Activated CD8-positive, alpha-beta T cell treated with anti-CD3 and anti-CD28 coated beads, Interleukin-2, amount 10 ng/mL, durations not matched to agents 7 days and 5 days (primary cell): ENCODE measurements around the gene LY86. TPM values are rescaled to one million over a fixed set of nuclear protein-coding genes. Genes with fewer than 3 reads are reported as not detected.
"Not testable (repeated sequence)": the region's sequence is repeated elsewhere in the genome, so short reads cannot be mapped to it uniquely, and the experiment has no call there.

Source experiments
- ATAC-seq: fragments of 150-1000 bp; cut with Tn5 transposase; one replicate; pipeline ENCODE4 v1.10.0; 2021; ENCODE audit warnings: moderate library complexity
- CTCF ChIA-PET: fragments of 350-600 bp; sonication (Branson Sonifier 250); formaldehyde crosslinking; loops from one replicate; lab custom pipeline; 2021; ENCODE audit warnings: antibody characterized with exemption; lab: Charles Lee
- POLR2A ChIA-PET: fragments of 350-600 bp; sonication (Branson Sonifier 250); formaldehyde crosslinking; loops from one replicate; lab custom pipeline; 2021; ENCODE audit warnings: antibody characterized with exemption; lab: Charles Lee
- DNase-seq: peaks from one replicate; pipeline ENCODE4 v3.0.0-alpha.2; 2020
- H3K27ac Mint-ChIP-seq: one replicate; pipeline ENCODE4 v1.8.0; 2021; ENCODE audit warnings: mild to moderate bottlenecking, mixed read lengths
- H3K27me3 Mint-ChIP-seq: one replicate; pipeline ENCODE4 v1.8.0; 2021; ENCODE audit warnings: low read depth, mixed read lengths
- H3K36me3 Mint-ChIP-seq: one replicate; pipeline ENCODE4 v1.8.0; 2021; ENCODE audit warnings: low read depth, mixed read lengths
- H3K4me1 Mint-ChIP-seq: one replicate; pipeline ENCODE4 v1.8.0; 2021; ENCODE audit warnings: low read depth, mixed read lengths
- H3K4me3 Mint-ChIP-seq: one replicate; pipeline ENCODE4 v1.8.0; 2021; ENCODE audit warnings: mild to moderate bottlenecking, mixed read lengths
- H3K9me3 Mint-ChIP-seq: one replicate; pipeline ENCODE4 v1.8.0; 2022; ENCODE audit warnings: mixed read lengths; ENCODE audit not compliant: insufficient read depth
- total RNA-seq, 2 experiments: library from RNA; stranded (reverse); gene quantifications; one replicate each; pipeline ENCODE4 v1.2.3, GENCODE V29; 2021

Gene LY86
- total RNA-seq, 2 experiments from 2014 or later = 1.9 to 2.9 TPM

DNA sequence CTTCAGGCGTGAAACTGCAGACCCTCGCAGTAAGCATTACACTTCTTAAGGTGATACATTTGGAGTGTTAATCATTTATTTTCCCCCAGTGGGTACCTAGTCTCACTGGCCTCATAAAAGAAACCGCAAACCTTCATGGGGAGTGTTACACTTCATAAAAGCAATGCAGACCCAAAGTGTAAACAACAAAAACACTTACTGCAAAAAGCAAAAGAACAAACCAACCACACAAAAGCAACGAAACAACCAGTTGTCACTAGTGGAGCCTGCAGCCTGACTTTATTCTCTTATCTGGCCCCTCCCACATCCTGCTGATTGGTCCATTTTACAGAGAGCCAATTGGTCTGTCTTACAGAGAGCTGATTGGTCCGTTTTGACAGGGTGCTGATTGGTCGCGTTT, 23.8 kb downstream of the LY86 start:
- Mint-ChIP-seq H3K36me3 (peaks cover 44% of the 10 kb centered on the region), H3K4me3 (no peak overlapping the region), H3K4me1 (peaks cover 80% of the 10 kb centered on the region), H3K9me3 (peaks cover 11% of the 10 kb centered on the region), H3K27ac (peak overlapping the region; percentile 96), H3K27me3 (no peaks in the 10 kb centered on the region)
- ChIA-PET POLR2A (interaction anchor here (1.8 kb wide), 1 partner anchor 43 kb away, joined by 6 read pairs; no protein-coding TSS in a partner anchor), CTCF (interaction anchor here (0.8 kb wide), 1 partner anchor 23 kb away, joined by 5 read pairs; the partner anchor contains the start of gene LY86)
- ATAC-seq = no peak
- peak; percentile 58 for DNase-seq

DNA sequence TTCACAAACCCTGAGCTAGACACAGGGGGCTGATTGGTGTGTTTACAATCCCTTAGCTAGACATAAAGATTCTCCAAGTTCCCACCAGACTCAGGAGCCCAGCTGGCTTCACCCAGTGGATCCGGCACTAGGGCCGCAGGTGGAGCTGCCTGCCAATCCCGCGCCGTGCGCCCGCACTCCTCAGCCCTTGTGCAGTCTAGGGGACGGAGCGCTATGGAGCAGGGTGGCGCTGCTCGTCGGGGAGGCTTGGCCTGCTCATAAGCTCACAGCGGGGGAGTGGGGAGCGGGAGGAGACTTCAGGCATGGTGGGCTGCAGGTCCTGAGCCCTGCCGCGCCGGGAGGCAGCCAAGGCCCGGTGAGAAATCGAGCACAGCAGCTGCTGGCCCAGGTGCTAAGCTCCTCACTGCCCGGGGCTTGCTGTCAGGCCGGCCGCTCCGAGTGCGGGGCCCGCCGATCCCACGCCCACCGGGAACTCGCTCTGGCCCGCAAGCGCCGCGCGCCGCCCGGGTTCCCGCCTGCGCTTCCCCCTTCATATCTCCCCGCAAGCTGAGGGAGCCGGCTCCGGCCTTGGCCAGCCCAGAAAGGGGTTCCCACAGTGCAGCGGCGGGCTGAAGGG, 24.7 kb downstream of the LY86 start:
- peak overlapping the region; percentile 96 for H3K27ac Mint-ChIP-seq
- peaks cover 15% of the 10 kb centered on the region for H3K9me3 Mint-ChIP-seq
- CTCF ChIA-PET = interaction anchor here (0.7 to 1.5 kb wide), 3 partner anchors 9 to 57 kb away, joined by 3 to 5 read pairs (median 3); no protein-coding TSS in a partner anchor
- H3K27me3 Mint-ChIP-seq, H3K4me3 Mint-ChIP-seq, ATAC-seq, DNase-seq: not testable (repeated sequence)
- peaks cover 41% of the 10 kb centered on the region for H3K36me3 Mint-ChIP-seq
- H3K4me1 Mint-ChIP-seq = peaks cover 77% of the 10 kb centered on the region
- POLR2A ChIA-PET = interaction anchor here (0.9 to 1.8 kb wide), 3 partner anchors 9 to 495 kb away, joined by 3 to 6 read pairs (median 4); partner anchors contain the start of gene RREB1

DNA sequence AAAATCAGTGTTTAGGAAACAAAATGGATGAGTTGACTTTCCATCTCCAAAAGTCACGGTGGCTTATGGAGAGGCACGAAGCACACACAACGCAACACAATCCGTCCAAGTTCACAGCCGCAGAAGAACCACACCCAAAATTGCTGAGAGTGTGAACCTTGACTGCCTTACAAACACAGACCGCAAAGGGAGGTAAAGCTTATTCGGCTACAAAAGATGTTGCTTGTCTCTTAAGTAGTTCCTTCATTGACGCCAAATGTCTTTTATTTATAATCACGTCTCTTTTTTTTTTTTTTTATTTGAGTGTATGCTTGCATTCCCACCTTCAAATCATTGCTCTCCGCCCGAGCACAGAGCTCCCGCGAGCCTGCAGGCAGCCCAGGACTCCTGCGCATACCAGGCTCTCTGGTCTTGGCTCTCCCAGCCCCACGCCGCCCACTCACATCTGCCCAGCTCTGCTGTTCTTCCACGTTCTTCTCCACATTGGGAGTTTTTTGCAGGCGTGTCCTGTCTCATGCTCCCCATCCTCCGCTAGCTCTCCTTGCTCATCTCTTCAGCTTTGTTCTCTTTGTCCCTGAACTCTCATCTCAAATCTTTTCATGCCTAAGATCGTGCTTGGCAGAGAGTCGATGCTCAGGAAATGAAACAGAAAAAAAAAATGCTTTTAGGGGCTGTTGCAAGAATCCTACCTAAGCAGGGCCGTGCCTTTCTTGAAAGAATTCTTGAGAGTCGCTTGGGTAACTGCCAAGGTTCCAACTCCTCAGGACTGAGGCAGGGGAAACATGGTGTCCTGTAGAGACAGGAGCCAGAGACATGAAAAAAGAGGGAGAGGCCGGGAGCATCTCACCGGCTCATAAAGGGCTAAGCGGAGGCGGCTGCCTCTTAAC, 25.8 kb downstream of the LY86 start:
- H3K4me1 Mint-ChIP-seq = peaks cover 79% of the 10 kb centered on the region
- H3K4me3 Mint-ChIP-seq = peak overlapping the region; percentile 69
- peak overlapping the region; percentile 93 for H3K27ac Mint-ChIP-seq
- H3K36me3 Mint-ChIP-seq = peaks cover 36% of the 10 kb centered on the region
- POLR2A ChIA-PET = interaction anchor here (0.6 to 1.3 kb wide), 5 partner anchors 8 to 1402 kb away, joined by 3 to 4 read pairs (median 3); partner anchors contain the start of gene RREB1
- peaks cover 16% of the 10 kb centered on the region for H3K9me3 Mint-ChIP-seq
- ATAC-seq (peak; percentile 38), DNase-seq (peak; percentile 58)
- CTCF ChIA-PET = interaction anchor here (0.8 to 1.5 kb wide), 4 partner anchors 28 to 58 kb away, joined by 3 to 5 read pairs (median 4); no protein-coding TSS in a partner anchor
- no peaks in the 10 kb centered on the region for H3K27me3 Mint-ChIP-seq

DNA sequence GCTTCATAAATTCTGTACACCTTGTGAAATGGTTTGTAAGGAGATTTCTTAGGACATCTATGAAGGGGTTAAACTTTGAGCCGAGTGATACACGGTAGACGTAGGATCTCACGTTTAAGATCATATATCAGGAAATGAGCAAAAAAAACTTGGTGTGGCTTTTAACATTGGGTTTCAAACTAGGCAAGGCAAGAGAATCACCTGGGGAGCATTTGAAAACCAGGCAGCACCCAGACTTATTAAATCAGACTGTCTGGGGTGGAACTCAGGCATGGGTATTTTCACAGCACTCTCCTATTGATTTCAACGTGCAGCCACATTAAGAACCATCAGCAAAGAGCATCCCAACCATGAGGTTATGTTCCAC, 26.4 kb downstream of the LY86 start:
- DNase-seq = no peak
- POLR2A ChIA-PET = no interaction called here
- H3K4me1 Mint-ChIP-seq = peaks cover 79% of the 10 kb centered on the region

GRCh38 chr6:6616656-6617055, 28.1 kb downstream of the LY86 start:
- CTCF ChIA-PET = no interaction called here
- POLR2A ChIA-PET = no interaction called here
- no peak for ATAC-seq
- no peak overlapping the region for H3K4me3 Mint-ChIP-seq
- no peak for DNase-seq
- H3K36me3 Mint-ChIP-seq = peaks cover 29% of the 10 kb centered on the region
- H3K4me1 Mint-ChIP-seq = peaks cover 67% of the 10 kb centered on the region
- H3K9me3 Mint-ChIP-seq = peaks cover 15% of the 10 kb centered on the region
- no peaks in the 10 kb centered on the region for H3K27me3 Mint-ChIP-seq
- no peak overlapping the region for H3K27ac Mint-ChIP-seq

More for the DNA sequence above, 26.4 kb downstream of the LY86 start:
- Mint-ChIP-seq H3K9me3 (peaks cover 16% of the 10 kb centered on the region), H3K27ac (peak overlapping the region; percentile 93), H3K27me3 (no peaks in the 10 kb centered on the region), H3K36me3 (peaks cover 31% of the 10 kb centered on the region), H3K4me3 (peak overlapping the region; percentile 69)
- ATAC-seq = no peak
- CTCF ChIA-PET = interaction anchor here (1.5 kb wide), 1 partner anchor 27 kb away, joined by 5 read pairs; no protein-coding TSS in a partner anchor

DNA sequence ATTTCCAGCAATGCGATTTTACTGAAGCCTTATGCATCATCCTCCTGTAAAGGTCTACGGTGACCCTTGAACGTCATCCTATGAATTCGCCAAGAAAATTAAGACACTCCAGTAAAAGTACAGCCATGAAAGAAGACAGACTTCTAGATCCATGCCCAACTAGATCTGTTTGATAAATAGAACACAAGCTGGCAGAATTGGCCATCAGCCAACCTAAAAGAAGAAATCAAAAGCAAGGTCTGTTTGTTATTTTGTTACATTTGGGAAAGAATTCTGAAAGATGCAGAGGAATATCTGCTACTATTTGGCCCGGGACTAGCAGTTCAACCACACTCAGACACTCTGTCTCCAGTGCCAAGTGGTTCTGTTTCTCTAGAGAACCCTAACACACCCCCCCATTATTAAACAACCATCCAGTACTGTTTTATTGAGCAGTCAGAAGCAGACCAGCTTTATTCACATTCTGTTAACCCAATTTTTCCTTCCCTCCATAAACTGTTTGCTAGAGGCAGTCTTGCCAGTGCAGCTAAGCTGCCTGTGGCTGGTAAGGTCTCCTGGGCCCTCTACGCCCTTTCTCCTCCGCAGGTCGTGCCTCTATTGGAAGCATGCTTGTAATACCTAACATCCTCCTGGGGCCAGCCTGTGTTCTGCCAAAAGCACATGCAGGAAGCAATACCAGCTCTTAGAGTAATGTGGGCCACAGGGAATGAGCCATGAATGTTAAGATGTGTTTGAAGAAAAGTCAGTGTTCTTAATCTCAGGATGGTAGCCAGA, 30.7 kb downstream of the LY86 start:
- peaks cover 46% of the 10 kb centered on the region for H3K4me1 Mint-ChIP-seq
- peaks cover 4% of the 10 kb centered on the region for H3K27me3 Mint-ChIP-seq
- peaks cover 5% of the 10 kb centered on the region for H3K9me3 Mint-ChIP-seq
- DNase-seq = no peak
- peaks cover 12% of the 10 kb centered on the region for H3K36me3 Mint-ChIP-seq
- POLR2A ChIA-PET = no interaction called here
- H3K4me3 Mint-ChIP-seq = no peak overlapping the region
- CTCF ChIA-PET = interaction anchor here (0.9 kb wide), 1 partner anchor 77 kb away, joined by 3 read pairs; no protein-coding TSS in a partner anchor
- H3K27ac Mint-ChIP-seq = peak overlapping the region; percentile 59
- ATAC-seq = no peak

- Mint-ChIP-seq H3K4me1 (peaks cover 38% of the 10 kb centered on the region), H3K9me3 (peaks cover 5% of the 10 kb centered on the region), H3K4me3 (no peak overlapping the region), H3K36me3 (peaks cover 4% of the 10 kb centered on the region), H3K27ac (no peak overlapping the region), H3K27me3 (peaks cover 4% of the 10 kb centered on the region)
- DNase-seq (no peak), ATAC-seq (no peak)
- POLR2A ChIA-PET = interaction anchor here (0.6 to 1.3 kb wide), 2 partner anchors 10 to 1232 kb away, joined by 3 read pairs; no protein-coding TSS in a partner anchor
- CTCF ChIA-PET = no interaction called here
Measured at GRCh38 chr6:6620766-6621425, 32.4 kb downstream of the LY86 start.

DNA sequence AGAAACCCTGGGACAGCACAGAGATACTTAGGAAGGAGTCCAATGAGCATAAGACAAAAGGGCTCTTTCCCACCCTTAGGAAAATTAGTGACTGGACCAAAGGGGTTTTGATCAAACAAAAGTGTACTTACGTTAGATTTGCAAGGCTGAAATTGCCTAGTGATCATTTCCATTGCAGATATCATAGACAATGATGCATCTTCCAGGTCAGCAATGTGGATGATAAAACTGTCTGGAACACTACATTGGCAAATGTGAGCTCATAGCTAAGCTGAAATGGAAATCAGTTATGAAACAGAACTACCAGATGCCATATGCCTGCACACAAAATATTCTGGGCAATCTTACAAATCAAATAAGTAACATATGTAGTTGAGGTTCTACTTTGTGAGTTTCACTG, 34.0 kb downstream of the LY86 start:
- DNase-seq (no peak), ATAC-seq (no peak)
- CTCF ChIA-PET = no interaction called here
- POLR2A ChIA-PET = interaction anchor here (1.2 kb wide), 1 partner anchor 9 kb away, joined by 4 read pairs; no protein-coding TSS in a partner anchor
- no peaks in the 10 kb centered on the region for H3K36me3 Mint-ChIP-seq
- peaks cover 4% of the 10 kb centered on the region for H3K27me3 Mint-ChIP-seq
- H3K9me3 Mint-ChIP-seq = peaks cover 5% of the 10 kb centered on the region
- no peak overlapping the region for H3K27ac Mint-ChIP-seq
- no peak overlapping the region for H3K4me3 Mint-ChIP-seq
- peaks cover 29% of the 10 kb centered on the region for H3K4me1 Mint-ChIP-seq

- no peak overlapping the region for H3K27ac Mint-ChIP-seq
- H3K4me3 Mint-ChIP-seq = no peak overlapping the region
- no peaks in the 10 kb centered on the region for H3K9me3 Mint-ChIP-seq
- POLR2A ChIA-PET = no interaction called here
- H3K36me3 Mint-ChIP-seq = no peaks in the 10 kb centered on the region
- H3K27me3 Mint-ChIP-seq = peaks cover 8% of the 10 kb centered on the region
- CTCF ChIA-PET = no interaction called here
- no peak for DNase-seq
- ATAC-seq = no peak
- H3K4me1 Mint-ChIP-seq = peaks cover 27% of the 10 kb centered on the region
Measured at GRCh38 chr6:6623553-6623952, 35.0 kb downstream of the LY86 start.

GRCh38 chr6:6624269-6624990, 35.9 kb downstream of the LY86 start:
- no peaks in the 10 kb centered on the region for H3K36me3 Mint-ChIP-seq
- H3K27ac Mint-ChIP-seq = no peak overlapping the region
- DNase-seq (no peak), ATAC-seq (no peak)
- no peaks in the 10 kb centered on the region for H3K9me3 Mint-ChIP-seq
- ChIA-PET CTCF (no interaction called here), POLR2A (no interaction called here)
- H3K27me3 Mint-ChIP-seq = peaks cover 11% of the 10 kb centered on the region
- no peak overlapping the region for H3K4me3 Mint-ChIP-seq
- H3K4me1 Mint-ChIP-seq = peaks cover 18% of the 10 kb centered on the region
